HG03135 (cell line): ENCODE measurements around the gene RTF2.
A peak's percentile ranks its signal among the peaks of the same experiment; 100 is the strongest.
"Not testable (repeated sequence)": the region's sequence is repeated elsewhere in the genome, so short reads cannot be mapped to it uniquely, and the experiment has no call there.

Source experiments
- ATAC-seq: cut with Tn5 transposase; IDR thresholded peaks from one replicate; pipeline ENCODE4 v1.9.1; 2021; ENCODE audit warnings: mild to moderate bottlenecking, moderate library complexity; ENCODE audit not compliant: unreplicated experiment

The RTF2 gene

GRCh38 chr20:56540415-56540814 lies 72.0 kb downstream of the RTF2 start:
- no peak for ATAC-seq

GRCh38 chr20:56542489-56543030 lies 74.1 kb downstream of the RTF2 start:
- no peak for ATAC-seq

- ATAC-seq, result no peak
Measured at GRCh38 chr20:56551571-56551970, 83.1 kb downstream of the RTF2 start.

GRCh38 chr20:56552911-56553629 lies 84.6 kb downstream of the RTF2 start:
- ATAC-seq, result no peak

GRCh38 chr20:56554869-56555268 lies 86.4 kb downstream of the RTF2 start:
- peak; percentile 87 for ATAC-seq

GRCh38 chr20:56558968-56559367 lies 90.5 kb downstream of the RTF2 start:
- no peak for ATAC-seq

- ATAC-seq, result not testable (repeated sequence)
Measured at GRCh38 chr20:56564526-56564925, 96.1 kb downstream of the RTF2 start.

- ATAC-seq, result no peak
Measured at GRCh38 chr20:56565511-56565910, 97.1 kb downstream of the RTF2 start.

GRCh38 chr20:56566621-56567020 lies 98.2 kb downstream of the RTF2 start:
- ATAC-seq, result no peak
